Gastrocnemius medialis (tissue), 4 donors: ENCODE results near the gene CFAP221. TPM values are rescaled to one million over a fixed set of nuclear protein-coding genes. Genes with fewer than 3 reads are reported as not detected.

Experiments
- ATAC-seq, 2 donors: fragments of 150-250 bp; one replicate each; pipeline ENCODE4 v1.9.1; 2016
- DNase-seq, 2 donors: peaks; one replicate each; pipeline ENCODE4 v3.0.0-alpha.2; 2019
- H3K27ac ChIP-seq, 4 donors: fragments of 200-600 bp; sonication (generic); 1 replicate in 1 of 4; 2 replicates in 3 of 4; pipeline ENCODE4 v1.5.1; 2016 to 2018; ENCODE audit warnings: mild to moderate bottlenecking in 2 of 4, moderate library complexity in 1 of 4
- H3K27me3 ChIP-seq, 3 donors: fragments of 200-600 bp; sonication (generic) in 2 of 3; 1 replicate in 1 of 3; 2 replicates in 2 of 3; pipeline versions ENCODE4 v1.5.1 to v1.6.0; 2016 to 2019; ENCODE audit warnings: mild to moderate bottlenecking in 1 of 3, moderate library complexity in 1 of 3
- H3K36me3 ChIP-seq, 2 donors: fragments of 200-600 bp; sonication (generic) in 1 of 2; one replicate each; pipeline ENCODE4 v1.5.1; 2017 to 2018
- H3K4me1 ChIP-seq, 2 donors: fragments of 200-600 bp; sonication (generic) in 1 of 2; one replicate each; pipeline ENCODE4 v1.5.1; 2016 to 2017; ENCODE audit warnings: mild to moderate bottlenecking in 2 of 2
- H3K4me3 ChIP-seq, 4 donors: fragments of 200-600 bp; sonication (generic) in 3 of 4; 1 replicate in 1 of 4; 2 replicates in 3 of 4; pipeline ENCODE4 v1.5.1; 2016 to 2019; ENCODE audit warnings: mild to moderate bottlenecking in 2 of 4
- H3K9me3 ChIP-seq, 3 donors: fragments of 200-600 bp; sonication (generic) in 2 of 3; 1 replicate in 1 of 3; 2 replicates in 2 of 3; pipeline ENCODE4 v1.5.1; 2016 to 2019
- POLR2A ChIP-seq, 2 donors: fragments of 450-650 bp; IDR thresholded peaks; one replicate each; pipeline ENCODE4 v1.6.1; 2017; ENCODE audit warnings: antibody characterized with exemption in 2 of 2, mild to moderate bottlenecking in 2 of 2, moderate library complexity in 2 of 2
- in situ Hi-C, 4 donors: fragments of 200-750 bp; cut with MboI; loops; one replicate each; pipeline versions ENCODE4 v1.15.0 to v1.8.0; 2017; ENCODE audit warnings: low sequenced_read_pairs in 4 of 4
- intact Hi-C: fragments of 100-400 bp; cut with DNase I; formaldehyde crosslinking; loops from one replicate; pipeline ENCODE4 v1.15.1; 2023; ENCODE audit warnings: low total_unique reads
- total RNA-seq, 4 donors: library from RNA; depleted of rRNA; stranded (reverse); fragments of >200 nt; gene quantifications; one replicate each; pipeline versions ENCODE4 v1.1.0 to v1.2.3, GENCODE V29; 2016
- TF ChIP-seq, protein P1 (sequence below), 5 experiments: fragments of 450-650 bp in 3 of 5; fragments of 200-600 bp in 2 of 5; sonication (generic) in 2 of 5; IDR thresholded peaks in 4 of 5; conservative IDR thresholded peaks in 1 of 5; 1 replicate in 4 of 5; 2 replicates in 1 of 5; pipeline ENCODE4 v1.5.1; 2016 to 2019; ENCODE audit warnings: antibody characterized with exemption in 5 of 5, mild to moderate bottlenecking in 3 of 5, moderate library complexity in 3 of 5

The CFAP221 gene
- total RNA-seq, 4 donors from 2014 or later = not detected

DNA sequence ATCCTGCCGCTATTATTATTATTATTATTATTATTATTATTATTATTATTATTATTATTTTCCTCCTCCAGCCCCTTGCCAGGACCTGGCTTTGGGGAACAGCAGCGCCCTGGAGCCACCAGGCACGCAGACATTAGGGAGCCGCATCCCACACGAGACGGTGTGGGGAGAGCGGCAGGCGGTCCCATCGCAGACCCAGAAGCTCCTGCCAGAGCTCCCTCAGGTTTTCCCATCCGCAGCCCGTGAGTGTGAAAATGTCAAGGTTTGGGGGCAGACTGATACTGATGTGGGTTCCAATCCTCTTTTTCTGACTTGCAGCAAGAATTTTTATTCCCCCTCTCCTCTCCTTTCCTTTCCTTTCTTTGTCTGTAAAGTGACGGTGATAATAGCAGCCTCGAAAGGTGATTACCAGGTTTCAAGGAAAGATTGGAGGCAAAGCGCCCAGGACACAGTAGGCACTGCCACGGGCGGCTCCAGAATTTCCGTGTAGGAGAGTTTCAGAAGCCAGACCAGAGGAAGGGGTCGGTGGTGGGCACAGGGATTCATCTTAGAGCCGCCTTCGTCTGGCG lies 20.8 kb upstream of the CFAP221 start:
- TF ChIP-seq, protein P1, sequence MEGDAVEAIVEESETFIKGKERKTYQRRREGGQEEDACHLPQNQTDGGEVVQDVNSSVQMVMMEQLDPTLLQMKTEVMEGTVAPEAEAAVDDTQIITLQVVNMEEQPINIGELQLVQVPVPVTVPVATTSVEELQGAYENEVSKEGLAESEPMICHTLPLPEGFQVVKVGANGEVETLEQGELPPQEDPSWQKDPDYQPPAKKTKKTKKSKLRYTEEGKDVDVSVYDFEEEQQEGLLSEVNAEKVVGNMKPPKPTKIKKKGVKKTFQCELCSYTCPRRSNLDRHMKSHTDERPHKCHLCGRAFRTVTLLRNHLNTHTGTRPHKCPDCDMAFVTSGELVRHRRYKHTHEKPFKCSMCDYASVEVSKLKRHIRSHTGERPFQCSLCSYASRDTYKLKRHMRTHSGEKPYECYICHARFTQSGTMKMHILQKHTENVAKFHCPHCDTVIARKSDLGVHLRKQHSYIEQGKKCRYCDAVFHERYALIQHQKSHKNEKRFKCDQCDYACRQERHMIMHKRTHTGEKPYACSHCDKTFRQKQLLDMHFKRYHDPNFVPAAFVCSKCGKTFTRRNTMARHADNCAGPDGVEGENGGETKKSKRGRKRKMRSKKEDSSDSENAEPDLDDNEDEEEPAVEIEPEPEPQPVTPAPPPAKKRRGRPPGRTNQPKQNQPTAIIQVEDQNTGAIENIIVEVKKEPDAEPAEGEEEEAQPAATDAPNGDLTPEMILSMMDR (IDR thresholded peaks at IDR 0.05 in 4 of 5, conservative IDR thresholded peaks at IDR 0.05 in 1 of 5) = no peak
- TF ChIP-seq POLR2A (IDR thresholded peaks at IDR 0.05) = no peak
- H3K9me3 ChIP-seq = no peaks in the 10 kb centered on the region
- ATAC-seq (no peak), DNase-seq (no peak)
- H3K27ac ChIP-seq = no peak overlapping the region
- in situ Hi-C loops = no loop called here
- H3K4me3 ChIP-seq = peak overlapping the region in 2 of 4 donors; percentile 11 to 20
- H3K36me3 ChIP-seq = no peaks in the 10 kb centered on the region
- peaks cover 21 to 30% (median 28%) of the 10 kb centered on the region in 3 donors for H3K27me3 ChIP-seq
- peaks cover 0 to 15% of the 10 kb centered on the region in 2 donors for H3K4me1 ChIP-seq
- intact Hi-C loops = no loop called here

DNA sequence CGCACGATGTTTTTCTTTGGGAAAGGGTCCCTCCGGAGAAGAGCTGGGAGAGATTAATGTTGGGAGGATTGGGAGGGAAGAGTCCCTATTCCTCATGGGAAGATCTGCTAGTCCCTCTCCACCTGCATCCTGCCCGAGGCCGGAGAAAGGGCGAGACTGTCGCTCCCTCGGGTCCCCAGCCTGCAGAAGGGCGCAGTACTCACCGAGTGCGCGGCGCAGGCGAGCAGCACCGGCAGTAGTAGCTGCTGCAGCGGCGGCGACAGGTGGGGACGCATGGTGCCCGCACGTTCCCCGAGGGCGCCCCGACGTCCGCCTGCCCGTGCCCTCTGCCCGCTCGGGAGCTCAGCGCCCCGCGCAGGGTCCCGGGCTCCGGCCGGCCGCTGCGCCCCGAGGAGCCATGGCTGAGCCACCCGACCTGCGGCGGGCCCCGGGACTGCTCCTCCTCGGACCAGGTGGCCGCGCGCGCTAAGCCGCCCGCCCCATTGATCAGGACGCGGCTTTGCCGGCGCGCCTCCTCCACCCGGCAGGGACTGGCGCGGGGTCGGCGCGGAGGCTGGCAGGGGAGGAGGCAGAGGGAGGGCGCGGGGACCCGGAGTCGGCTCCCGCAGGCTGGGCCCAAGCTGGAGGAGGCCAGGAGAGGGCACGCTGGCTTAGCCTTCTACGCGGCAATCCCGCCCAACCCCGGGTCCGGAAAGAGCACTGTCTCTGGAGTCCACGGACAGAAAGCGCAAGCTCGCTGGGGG lies 20.1 kb upstream of the CFAP221 start, which contains the start of gene SCTR:
Gene SCTR, minus strand, starts transcription at position 532 of the 743 bp plus-strand sequence. Its CDS starts 257 bp downstream, at position 275.
- no peaks in the 10 kb centered on the region for H3K9me3 ChIP-seq
- ATAC-seq (no peak), DNase-seq (no peak)
- peak within 1 kb of the TSS in 2 of 4 donors; percentile 11 to 20 for H3K4me3 ChIP-seq
- intact Hi-C loops = no loop called here
- H3K27me3 ChIP-seq = peaks cover 21 to 30% (median 28%) of the 10 kb centered on the region in 3 donors
- in situ Hi-C loops = no loop called here
- peaks cover 0 to 15% of the 10 kb centered on the region in 2 donors for H3K4me1 ChIP-seq
- no peak within 1 kb of the TSS for H3K27ac ChIP-seq
- TF ChIP-seq POLR2A (IDR thresholded peaks at IDR 0.05) = no peak
- TF ChIP-seq, protein P1 (IDR thresholded peaks at IDR 0.05 in 4 of 5, conservative IDR thresholded peaks at IDR 0.05 in 1 of 5) = no peak
- H3K36me3 ChIP-seq = no peaks in the 10 kb centered on the region

DNA sequence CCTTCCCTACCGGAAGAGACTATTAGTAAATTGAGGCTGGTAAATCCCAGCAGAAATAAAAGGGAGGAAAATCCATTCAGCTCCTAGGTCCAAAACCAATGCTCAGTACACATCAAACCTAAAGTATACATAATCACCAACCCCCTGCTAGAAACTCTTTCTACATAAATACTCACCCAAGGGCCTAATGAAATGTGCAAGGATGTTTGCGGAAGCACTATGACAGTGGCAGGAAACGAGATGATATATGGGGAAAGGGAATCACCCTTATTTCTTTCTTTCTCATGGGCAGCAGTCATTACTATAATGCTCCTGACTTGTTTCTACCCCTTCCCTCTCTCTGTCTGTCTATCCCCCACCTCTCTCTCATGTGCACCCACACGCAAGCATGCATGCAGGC lies 18.6 kb upstream of the CFAP221 start:
- Histone ChIP-seq H3K27me3 (peaks cover 21 to 30% (median 28%) of the 10 kb centered on the region in 3 donors), H3K27ac (no peak overlapping the region), H3K4me3 (no peak overlapping the region), H3K36me3 (no peaks in the 10 kb centered on the region), H3K4me1 (peaks cover 0 to 15% of the 10 kb centered on the region in 2 donors), H3K9me3 (no peaks in the 10 kb centered on the region)
- intact Hi-C loops = loop anchor here (5.0 kb wide), 1 partner anchor 137 kb away; no protein-coding TSS in a partner anchor
- TF ChIP-seq, protein P1 (IDR thresholded peaks at IDR 0.05 in 4 of 5, conservative IDR thresholded peaks at IDR 0.05 in 1 of 5) = no peak
- TF ChIP-seq POLR2A (IDR thresholded peaks at IDR 0.05) = no peak
- in situ Hi-C loops = no loop called here
- ATAC-seq = no peak
- DNase-seq = no peak

DNA sequence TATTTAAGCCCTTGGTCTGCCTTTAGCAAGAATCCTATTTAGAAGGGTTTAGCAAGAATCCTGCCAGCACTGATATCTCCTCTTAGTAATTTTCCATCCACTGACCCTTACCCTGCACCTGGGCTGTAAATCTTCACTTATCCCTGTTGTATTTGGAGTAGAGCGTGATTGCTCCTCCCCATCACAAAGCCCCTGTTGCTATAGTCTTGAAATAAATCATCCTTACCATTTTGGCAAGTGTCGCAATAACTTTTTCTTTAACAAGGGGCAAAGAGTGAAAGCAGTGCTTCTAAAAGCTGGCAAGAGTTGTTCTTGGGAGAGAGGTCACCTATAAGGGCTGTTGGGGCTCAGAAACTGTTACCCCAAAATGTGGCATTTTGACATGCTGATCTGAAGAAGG lies 16.2 kb upstream of the CFAP221 start:
- in situ Hi-C loops = no loop called here
- ATAC-seq (no peak), DNase-seq (no peak)
- intact Hi-C loops = loop anchor here (5.0 kb wide), 1 partner anchor 134 kb away; no protein-coding TSS in a partner anchor
- TF ChIP-seq, protein P1 (IDR thresholded peaks at IDR 0.05 in 4 of 5, conservative IDR thresholded peaks at IDR 0.05 in 1 of 5) = no peak
- no peak for TF ChIP-seq POLR2A (IDR thresholded peaks at IDR 0.05)
- Histone ChIP-seq H3K27me3 (peaks cover 16 to 19% (median 19%) of the 10 kb centered on the region in 3 donors), H3K27ac (no peak overlapping the region), H3K36me3 (no peaks in the 10 kb centered on the region), H3K4me3 (no peak overlapping the region), H3K4me1 (peaks cover 0 to 4% of the 10 kb centered on the region in 2 donors), H3K9me3 (no peaks in the 10 kb centered on the region)
